HL-60 (cell line): ENCODE data around the gene PRRT1.

Source experiments
- CTCF ChIP-seq: IDR thresholded peaks from one replicate; pipeline ENCODE4 v1.5.1; 2011; ENCODE audit warnings: low read length, control low read depth, inconsistent platforms; ENCODE audit not compliant: insufficient read depth
- GABPA ChIP-seq: IDR thresholded peaks from 2 replicates; pipeline ENCODE4 v1.6.1; 2012; ENCODE audit warnings: low read depth
- POLR2AphosphoS5 ChIP-seq: IDR thresholded peaks from 2 replicates; pipeline ENCODE4 v1.6.1; 2012; ENCODE audit warnings: low read depth
- REST ChIP-seq: IDR thresholded peaks from 2 replicates; pipeline ENCODE4 v1.6.1; 2012; ENCODE audit warnings: low read depth; ENCODE audit not compliant: insufficient replicate concordance

- no peak for TF ChIP-seq CTCF
- TF ChIP-seq REST, result no peak
- TF ChIP-seq POLR2AphosphoS5, result no peak
- no peak for TF ChIP-seq GABPA
Measured at GRCh38 chr6:32127409-32127716, 24.4 kb downstream of the PRRT1 start.
